DOHH2 (cell line): ENCODE data around the gene SPOCK1.

ENCODE experiments used
- CTCF ChIP-seq: fragments of 200-600 bp; sonication (generic); IDR thresholded peaks from one replicate; pipeline ENCODE4 v1.5.1; 2014; ENCODE audit warnings: antibody characterized with exemption, mild to moderate bottlenecking, low read depth, low read length; ENCODE audit not compliant: poor library complexity, severe bottlenecking
- EZH2phosphoT487 ChIP-seq: fragments of 200-600 bp; sonication (generic); IDR thresholded peaks from 2 replicates; pipeline ENCODE4 v1.6.1; 2017; ENCODE audit warnings: borderline replicate concordance, mild to moderate bottlenecking, antibody characterized with exemption, low read length, moderate library complexity, mixed read lengths

DNA sequence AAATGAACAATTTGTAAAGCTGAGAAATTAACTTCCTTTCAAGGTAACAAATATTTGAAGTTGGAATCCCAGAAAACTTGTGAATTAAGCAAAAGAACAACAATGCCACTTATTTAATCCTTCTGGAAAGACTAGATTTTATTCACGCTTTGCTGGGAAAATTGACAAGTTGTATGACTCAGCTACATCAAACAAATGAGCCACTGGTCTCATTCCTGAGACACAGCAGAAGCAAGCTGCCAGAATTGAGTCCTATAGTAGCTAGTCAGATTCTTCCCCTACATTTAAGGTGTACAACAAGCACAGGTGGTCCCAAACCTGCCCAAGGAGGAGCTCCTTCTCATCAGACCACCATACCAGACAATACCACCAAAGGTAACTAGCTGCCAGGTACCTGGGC lies 280.7 kb downstream of the SPOCK1 start:
- TF ChIP-seq CTCF = no peak
- TF ChIP-seq EZH2phosphoT487 = no peak
